Placental epithelial cell (primary cell): ENCODE results near the gene GNB5. TPM values are rescaled to one million over a fixed set of nuclear protein-coding genes. Genes with fewer than 3 reads are reported as not detected.

Source experiments
- small RNA-seq: library from RNA; depleted of rRNA; stranded (forward); fragments of <200 nt; gene quantifications from one replicate; pipeline ENCODE3, GENCODE V24; 2012
- total RNA-seq: library from RNA; depleted of rRNA; stranded (reverse); fragments of >200 nt; gene quantifications from 2 replicates; pipeline ENCODE4 v1.2.3, GENCODE V29; 2012

Gene GNB5
- 51.4 and 63.3 TPM in 2 replicates for total RNA-seq

DNA sequence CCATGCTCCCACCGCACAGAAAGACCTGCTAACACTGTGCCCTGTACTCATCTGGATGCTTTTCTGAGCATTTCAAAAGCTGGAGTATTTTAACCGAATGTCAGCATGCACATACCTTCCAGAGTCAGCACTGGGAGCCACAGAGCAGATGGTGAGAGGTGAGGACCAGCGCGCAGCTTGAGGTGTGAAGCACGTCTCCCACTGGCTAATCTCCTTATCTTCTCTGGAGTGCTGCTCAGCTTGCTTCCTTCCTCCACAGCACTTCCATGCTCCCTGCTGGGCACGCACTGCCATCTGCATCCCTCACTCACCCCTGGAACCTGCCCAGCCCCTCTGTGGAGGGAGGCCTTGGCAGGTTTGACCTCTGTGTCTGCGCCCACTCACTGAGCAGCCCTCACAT, at the start of gene GNB5:
Gene GNB5, minus strand, starts transcription at position 186 of the 400 bp plus-strand sequence. CDS start 6,716 bp downstream, outside the sequence.

Small RNAs within 50 kb of the gene (small RNA-seq; reads per million reads assigned to genes)
- not detected for gene RF00019

Other genes with a start within 250 kb of the GNB5 start
- 17.7 and 18.8 TPM in 2 replicates for gene LEO1, start 219.6 kb downstream of the GNB5 start, total RNA-seq
- gene MAPK6, start 172.2 kb downstream of the GNB5 start, total RNA-seq, result 50.6 and 90.0 TPM in 2 replicates
- gene BCL2L10, start 78.6 kb downstream of the GNB5 start, total RNA-seq, result 0.43 and 0.79 TPM in 2 replicates
- under 0.01 and 0.39 TPM in 2 replicates for gene MYO5C, start 104.4 kb upstream of the GNB5 start, total RNA-seq